GM23338 (cell line): ENCODE data around the gene NT5DC4. TPM values are rescaled to one million over a fixed set of nuclear protein-coding genes. Genes with fewer than 3 reads are reported as not detected.
A peak's percentile ranks its signal among the peaks of the same experiment; 100 is the strongest.

Source experiments
- ATAC-seq: fragments of 200-7000 bp; cut with Tn5 transposase; 3 replicates; pipeline ENCODE4 v1.9.1; 2020
- DNase-seq: peaks from one replicate; pipeline ENCODE4 v3.0.0-alpha.2; 2015; ENCODE audit warnings: low spot score
- H2AFZ ChIP-seq: fragments of 200-600 bp; sonication (generic); 2 replicates; pipeline ENCODE4 v1.8.0; 2016; ENCODE audit warnings: antibody characterized with exemption, mild to moderate bottlenecking, moderate library complexity
- H3F3A ChIP-seq: fragments of 200-600 bp; sonication (generic); replicated peaks from 2 replicates; pipeline ENCODE4 v1.8.0; 2017; ENCODE audit warnings: antibody characterized with exemption, mixed run types, low read depth
- H3K27ac ChIP-seq: fragments of 200-600 bp; sonication (generic); 2 replicates; pipeline ENCODE4 v1.6.1; 2016; ENCODE audit warnings: low read depth
- H3K27me3 ChIP-seq: fragments of 200-600 bp; sonication (generic); 2 replicates; pipeline ENCODE4 v1.8.0; 2016; ENCODE audit warnings: mild to moderate bottlenecking, mixed run types, moderate library complexity; ENCODE audit not compliant: insufficient read depth
- H3K36me3 ChIP-seq: fragments of 200-600 bp; sonication (generic); 2 replicates; pipeline ENCODE4 v1.8.0; 2016; ENCODE audit warnings: mild to moderate bottlenecking; ENCODE audit not compliant: insufficient read depth
- H3K4me1 ChIP-seq: fragments of 200-600 bp; sonication (generic); 2 replicates; pipeline ENCODE4 v1.8.0; 2016; ENCODE audit warnings: mild to moderate bottlenecking, moderate library complexity; ENCODE audit not compliant: insufficient read depth
- H3K4me2 ChIP-seq: fragments of 200-600 bp; sonication (generic); 2 replicates; pipeline ENCODE4 v1.7.1; 2017; ENCODE audit warnings: mixed run types
- H3K4me3 ChIP-seq: fragments of 200-600 bp; sonication (generic); 2 replicates; pipeline ENCODE4 v1.6.1; 2016; ENCODE audit warnings: mixed run types
- H3K79me2 ChIP-seq: fragments of 200-600 bp; sonication (generic); replicated peaks from 2 replicates; pipeline ENCODE4 v1.8.0; 2017; ENCODE audit warnings: mild to moderate bottlenecking; ENCODE audit not compliant: insufficient read depth
- H3K9me2 ChIP-seq: fragments of 200-600 bp; sonication (generic); 2 replicates; pipeline ENCODE4 v1.8.0; 2017; ENCODE audit not compliant: insufficient read depth
- H4K20me1 ChIP-seq: fragments of 200-600 bp; sonication (generic); replicated peaks from 2 replicates; pipeline ENCODE4 v1.8.0; 2017; ENCODE audit warnings: mild to moderate bottlenecking; ENCODE audit not compliant: insufficient read depth
- H3K27ac Mint-ChIP-seq: 2 replicates; pipeline ENCODE4 v1.8.0; 2020; ENCODE audit warnings: inconsistent platforms, mild to moderate bottlenecking, moderate library complexity, mixed read lengths
- H3K27me3 Mint-ChIP-seq: 3 replicates; pipeline ENCODE4 v1.8.0; 2022; ENCODE audit warnings: low read depth, mild to moderate bottlenecking, moderate library complexity, mixed read lengths, inconsistent platforms; ENCODE audit not compliant: insufficient read depth, poor library complexity
- H3K36me3 Mint-ChIP-seq: 3 replicates; pipeline ENCODE4 v1.8.0; 2021; ENCODE audit warnings: low read depth, mild to moderate bottlenecking, inconsistent platforms, moderate library complexity, mixed read lengths
- H3K4me1 Mint-ChIP-seq: 3 replicates; pipeline ENCODE4 v1.8.0; 2020; ENCODE audit warnings: mild to moderate bottlenecking, inconsistent platforms, mixed read lengths
- H3K4me3 Mint-ChIP-seq: 3 replicates; pipeline ENCODE4 v1.8.0; 2021; ENCODE audit warnings: moderate library complexity, mild to moderate bottlenecking, inconsistent platforms, mixed read lengths
- H3K9me3 Mint-ChIP-seq: 3 replicates; pipeline ENCODE4 v1.8.0; 2020; ENCODE audit warnings: moderate library complexity, mild to moderate bottlenecking, inconsistent platforms, mixed read lengths
- CREB1 ChIP-seq: fragments of 250-450 bp; sonication (Bioruptor Pico); IDR thresholded peaks from 2 replicates; pipeline ENCODE4 v1.5.0; 2020; ENCODE audit warnings: low read depth, mild to moderate bottlenecking, moderate library complexity
- CTCF ChIP-seq, 2 experiments: fragments of 200-600 bp in 1 of 2; sonication (generic) in 1 of 2; conservative IDR thresholded peaks; 2 replicates each; pipeline versions ENCODE4 v1.5.1 to v1.6.1; 2016 to 2017; ENCODE audit warnings: antibody characterized with exemption in 2 of 2, low read depth in 2 of 2, mild to moderate bottlenecking in 2 of 2, moderate library complexity in 1 of 2
- EZH2 ChIP-seq: fragments of 200-600 bp; sonication (generic); IDR thresholded peaks from one replicate; pipeline ENCODE4 v1.8.0; 2017; ENCODE audit warnings: antibody characterized with exemption, mild to moderate bottlenecking, low read depth; ENCODE audit not compliant: unreplicated experiment
- REST ChIP-seq: IDR thresholded peaks from one replicate; pipeline ENCODE4 v1.6.1; 2018; ENCODE audit warnings: antibody characterized with exemption; ENCODE audit not compliant: unreplicated experiment
- ZNF114 ChIP-seq: fragments of 250-450 bp; sonication (Bioruptor Pico); IDR thresholded peaks from 2 replicates; pipeline ENCODE4 v1.5.0; 2020; ENCODE audit warnings: mild to moderate bottlenecking, moderate library complexity
- ZNF331 ChIP-seq: fragments of 250-450 bp; sonication (Bioruptor Pico); IDR thresholded peaks from 2 replicates; pipeline ENCODE4 v1.5.0; 2020; ENCODE audit warnings: low read depth, mild to moderate bottlenecking, moderate library complexity
- polyA plus RNA-seq: library from polyadenylated mRNA; unstranded; fragments of >200 nt; fragmentation: Nextera tagmentation; extraction: Ambion mirVana; gene quantifications from 2 replicates; pipeline ENCODE4 v1.2.1, GENCODE V29; 2016
- total RNA-seq: library from RNA; depleted of rRNA; stranded (reverse); fragments of >200 nt; shearing (Covaris generic); gene quantifications from 2 replicates; pipeline ENCODE4 v1.2.3, GENCODE V29; 2014
- TF ChIP-seq, protein P1 (sequence below): IDR thresholded peaks from 2 replicates; pipeline ENCODE4 v1.6.1; 2016; ENCODE audit warnings: antibody characterized with exemption

The NT5DC4 gene
- total and polyA plus RNA-seq, 2 experiments from 2014 or later, result not detected

- H3K9me3 Mint-ChIP-seq, result no peaks in the 10 kb centered on the region
- no peak overlapping the region for H3K27ac ChIP-seq
- H3K27me3 ChIP-seq, result no peaks in the 10 kb centered on the region
- no peaks in the 10 kb centered on the region; the same call in 1 of the 2 replicates for H3K4me1 ChIP-seq
- DNase-seq (no peak), ATAC-seq (no peak)
- H3K4me2 ChIP-seq, result no peak overlapping the region
- no peaks in the 10 kb centered on the region for H3K36me3 Mint-ChIP-seq
- H4K20me1 ChIP-seq, result no peaks in the 10 kb centered on the region
- H3F3A ChIP-seq, result no peaks in the 10 kb centered on the region
- no peak overlapping the region for H3K27ac Mint-ChIP-seq
- no peaks in the 10 kb centered on the region for H3K4me1 Mint-ChIP-seq
- no peaks in the 10 kb centered on the region for H3K36me3 ChIP-seq
- peaks cover 4% of the 10 kb centered on the region for H3K27me3 Mint-ChIP-seq
- TF ChIP-seq ZNF331 (CRISPR knock-in tag), result no peak
- no peak for TF ChIP-seq CTCF (conservative IDR thresholded peaks at IDR 0.05; ENCODE audit: low read depth in 2 of 2)
- TF ChIP-seq, protein P1, sequence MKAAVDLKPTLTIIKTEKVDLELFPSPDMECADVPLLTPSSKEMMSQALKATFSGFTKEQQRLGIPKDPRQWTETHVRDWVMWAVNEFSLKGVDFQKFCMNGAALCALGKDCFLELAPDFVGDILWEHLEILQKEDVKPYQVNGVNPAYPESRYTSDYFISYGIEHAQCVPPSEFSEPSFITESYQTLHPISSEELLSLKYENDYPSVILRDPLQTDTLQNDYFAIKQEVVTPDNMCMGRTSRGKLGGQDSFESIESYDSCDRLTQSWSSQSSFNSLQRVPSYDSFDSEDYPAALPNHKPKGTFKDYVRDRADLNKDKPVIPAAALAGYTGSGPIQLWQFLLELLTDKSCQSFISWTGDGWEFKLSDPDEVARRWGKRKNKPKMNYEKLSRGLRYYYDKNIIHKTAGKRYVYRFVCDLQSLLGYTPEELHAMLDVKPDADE, result no peak
- no peak for TF ChIP-seq REST
- 0 out of 2 replicates have a peak overlapping the region, but pooled peaks have one; percentile 28 for H2AFZ ChIP-seq
- H3K79me2 ChIP-seq, result no peaks in the 10 kb centered on the region
- H3K9me2 ChIP-seq, result no peaks in the 10 kb centered on the region
- no peak overlapping the region for H3K4me3 ChIP-seq
- H3K4me3 Mint-ChIP-seq, result no peak overlapping the region
These were observed 7.2 kb downstream of the NT5DC4 start for GRCh38 chr2:112728029-112728362.

DNA sequence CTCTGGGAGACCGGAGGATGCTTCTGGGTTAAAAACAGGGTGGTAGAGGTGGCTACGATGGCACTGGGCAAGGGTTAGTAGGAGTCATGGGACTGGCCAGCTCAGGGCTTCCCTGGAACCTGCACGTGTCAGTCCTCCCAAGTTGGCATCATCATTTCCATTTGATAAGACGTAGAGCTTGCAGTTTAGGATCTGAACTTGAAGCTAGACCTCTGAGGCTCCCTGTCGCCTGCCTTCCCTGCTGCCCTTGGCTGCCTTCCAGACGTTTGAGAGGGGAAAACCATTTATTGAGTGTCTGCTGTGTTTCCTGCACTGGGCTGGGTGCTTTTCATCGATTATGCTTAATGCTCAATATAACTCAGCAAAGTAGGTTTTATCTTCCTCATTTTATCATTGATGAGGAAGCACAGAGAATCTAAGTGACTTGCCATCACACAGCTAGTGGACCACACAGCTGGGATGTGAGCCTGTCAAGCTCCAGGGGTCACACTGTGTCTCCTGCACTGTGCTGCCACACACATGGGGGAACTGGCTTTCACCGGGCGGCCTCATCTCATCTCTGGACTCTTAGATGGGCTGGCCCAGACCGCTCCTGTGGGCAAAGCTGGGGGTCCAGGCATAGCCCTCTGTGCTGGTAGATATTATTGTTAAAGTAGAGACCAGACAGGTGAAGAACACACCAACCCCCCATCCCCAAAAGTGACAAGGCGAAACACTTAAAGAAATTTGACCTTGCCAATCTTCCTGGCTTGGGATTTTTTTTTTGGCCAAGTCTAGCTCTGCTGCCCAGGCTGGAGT, 7.8 kb downstream of the NT5DC4 start:
- H3K36me3 Mint-ChIP-seq, result no peaks in the 10 kb centered on the region
- H3K4me1 ChIP-seq, result no peaks in the 10 kb centered on the region; the same call in 1 of the 2 replicates
- no peaks in the 10 kb centered on the region for H3F3A ChIP-seq
- H3K4me1 Mint-ChIP-seq, result no peaks in the 10 kb centered on the region
- no peak overlapping the region for H3K4me3 ChIP-seq
- DNase-seq, result no peak
- no peak overlapping the region for H3K27ac ChIP-seq
- no peaks in the 10 kb centered on the region for H3K36me3 ChIP-seq
- no peak overlapping the region for H3K4me3 Mint-ChIP-seq
- H3K9me2 ChIP-seq, result no peaks in the 10 kb centered on the region
- no peak overlapping the region for H2AFZ ChIP-seq
- no peaks in the 10 kb centered on the region for H3K79me2 ChIP-seq
- H3K27me3 Mint-ChIP-seq, result peaks cover 3% of the 10 kb centered on the region
- no peaks in the 10 kb centered on the region for H3K27me3 ChIP-seq
- no peak for ATAC-seq
- no peak overlapping the region for H3K27ac Mint-ChIP-seq
- no peaks in the 10 kb centered on the region for H4K20me1 ChIP-seq
- no peak overlapping the region for H3K4me2 ChIP-seq
- no peaks in the 10 kb centered on the region for H3K9me3 Mint-ChIP-seq
- TF ChIP-seq EZH2 (no peak), ZNF114 (CRISPR knock-in tag) (no peak), CREB1 (no peak)
- TF ChIP-seq, protein P1, result no peak
